HG03066 (cell line): ENCODE results near the gene ZFP36L2.
"Not testable (repeated sequence)": the region's sequence is repeated elsewhere in the genome, so short reads cannot be mapped to it uniquely, and the experiment has no call there.

Experiments used
- ATAC-seq: cut with Tn5 transposase; IDR thresholded peaks from one replicate; pipeline ENCODE4 v1.9.1; 2021; ENCODE audit warnings: low read depth; ENCODE audit not compliant: unreplicated experiment

Gene ZFP36L2

GRCh38 chr2:43210125-43210466 is 16.3 kb downstream of the ZFP36L2 start:
- no peak for ATAC-seq

- ATAC-seq, result no peak
These were observed 17.1 kb downstream of the ZFP36L2 start for GRCh38 chr2:43209204-43209717.

- ATAC-seq, result no peak
These were observed 18.7 kb downstream of the ZFP36L2 start for GRCh38 chr2:43207553-43208300.

- no peak for ATAC-seq
These were observed 19.8 kb downstream of the ZFP36L2 start for GRCh38 chr2:43206602-43207001.

GRCh38 chr2:43203373-43203772 is 23.0 kb downstream of the ZFP36L2 start:
- no peak for ATAC-seq

GRCh38 chr2:43202289-43202688 is 24.1 kb downstream of the ZFP36L2 start:
- ATAC-seq, result no peak

- ATAC-seq, result no peak
These were observed 24.9 kb downstream of the ZFP36L2 start for GRCh38 chr2:43201497-43201896.

- ATAC-seq, result no peak
These were observed 25.4 kb downstream of the ZFP36L2 start for GRCh38 chr2:43201016-43201415.

- ATAC-seq, result no peak
These were observed 26.6 kb downstream of the ZFP36L2 start for GRCh38 chr2:43199492-43200488.

GRCh38 chr2:43198263-43198662 is 28.1 kb downstream of the ZFP36L2 start:
- ATAC-seq, result no peak

GRCh38 chr2:43197588-43197896 is 28.9 kb downstream of the ZFP36L2 start:
- ATAC-seq, result no peak

GRCh38 chr2:43196768-43197587 is 29.4 kb downstream of the ZFP36L2 start:
- ATAC-seq, result no peak

GRCh38 chr2:43194121-43194869 is 32.1 kb downstream of the ZFP36L2 start:
- peak; percentile 62 for ATAC-seq

GRCh38 chr2:43193652-43194120 is 32.7 kb downstream of the ZFP36L2 start:
- ATAC-seq, result no peak

- no peak for ATAC-seq
These were observed 33.4 kb downstream of the ZFP36L2 start for GRCh38 chr2:43192744-43193651.

- ATAC-seq, result no peak
These were observed 34.4 kb downstream of the ZFP36L2 start for GRCh38 chr2:43191947-43192516.

- no peak for ATAC-seq
These were observed 35.9 kb downstream of the ZFP36L2 start for GRCh38 chr2:43190311-43191052.

GRCh38 chr2:43189861-43190260 is 36.5 kb downstream of the ZFP36L2 start:
- ATAC-seq, result not testable (repeated sequence)
